H1 (cell line): ENCODE results near the gene ZNF184. TPM values are rescaled to one million over a fixed set of nuclear protein-coding genes. Genes with fewer than 3 reads are reported as not detected.

Source experiments
- CTCF ChIA-PET: fragments of 300-600 bp; sonication (Branson Sonifier 250); formaldehyde crosslinking; loops from one replicate; lab custom pipeline; 2021; ENCODE audit not compliant: partially characterized antibody; lab: Charles Lee
- POLR2A ChIA-PET: fragments of 300-600 bp; sonication (Branson Sonifier 250); formaldehyde crosslinking; loops from one replicate; lab custom pipeline; 2021; ENCODE audit warnings: inconsistent platforms; ENCODE audit not compliant: partially characterized antibody; lab: Charles Lee
- DNase-seq, 2 experiments: peaks; one replicate each; pipeline versions ENCODE4 v3.0.0 to v3.0.0-alpha.2; 2010 to 2022; ENCODE audit warnings: low spot score in 2 of 2, low read depth in 1 of 2, mixed read lengths in 1 of 2
- FAIRE-seq: peaks from 2 replicates; lab custom pipeline; 2011; peaks lifted over from hg19 to GRCh38; lab: Jason Lieb, UNC
- H2AFZ ChIP-seq: 2 replicates; pipeline ENCODE4 v1.8.1; 2012; ENCODE audit warnings: low read length, inconsistent platforms
- H2AK5ac ChIP-seq: 2 replicates; pipeline ENCODE4 v1.6.1; 2013; ENCODE audit warnings: low read depth, low read length
- H2BK120ac ChIP-seq: replicated peaks from 2 replicates; pipeline ENCODE3; 2013; ENCODE audit warnings: low read depth, low read length, inconsistent platforms
- H2BK12ac ChIP-seq: 2 replicates; pipeline ENCODE4 v1.6.1; 2013; ENCODE audit warnings: low read depth, low read length
- H2BK15ac ChIP-seq: 2 replicates; pipeline ENCODE4 v1.6.1; 2013; ENCODE audit warnings: low read length
- H2BK20ac ChIP-seq: 2 replicates; pipeline ENCODE4 v1.6.1; 2013; ENCODE audit warnings: low read length
- H2BK5ac ChIP-seq: 2 replicates; pipeline ENCODE4 v1.6.1; 2013; ENCODE audit warnings: low read depth, low read length
- H3K14ac ChIP-seq: 2 replicates; pipeline ENCODE4 v1.6.1; 2013; ENCODE audit warnings: inconsistent platforms; ENCODE audit not compliant: insufficient read length
- H3K18ac ChIP-seq: 2 replicates; pipeline ENCODE4 v1.6.1; 2013; ENCODE audit warnings: low read length; ENCODE audit errors: extremely low read depth
- H3K23ac ChIP-seq: 2 replicates; pipeline ENCODE4 v1.6.1; 2013; ENCODE audit warnings: inconsistent platforms; ENCODE audit not compliant: insufficient read length
- H3K23me2 ChIP-seq: 2 replicates; pipeline ENCODE4 v1.6.1; 2013; ENCODE audit warnings: low read depth, low read length
- H3K27ac ChIP-seq: 2 replicates; pipeline ENCODE4 v1.6.1; 2011; ENCODE audit warnings: low read depth, low read length, inconsistent platforms
- H3K27me3 ChIP-seq, 4 experiments: replicated peaks in 1 of 4; 1 replicate in 1 of 4; 2 replicates in 3 of 4; pipeline versions ENCODE4 v1.6.1 to v1.8.1; 2011 to 2013; ENCODE audit warnings: low read length in 3 of 4, mild to moderate bottlenecking in 3 of 4, inconsistent platforms in 2 of 4, mixed read lengths in 2 of 4, moderate library complexity in 1 of 4; ENCODE audit not compliant: control insufficient read depth in 3 of 4, insufficient read depth in 3 of 4; ENCODE audit errors: extremely low read depth in 1 of 4
- H3K36me3 ChIP-seq, 4 experiments: 2 replicates each; pipeline versions ENCODE4 v1.6.1 to v1.8.1; 2011 to 2013; ENCODE audit warnings: mild to moderate bottlenecking in 4 of 4, low read length in 3 of 4, moderate library complexity in 2 of 4, control low read depth in 1 of 4, inconsistent platforms in 1 of 4; ENCODE audit not compliant: insufficient read depth in 4 of 4, control insufficient read depth in 2 of 4
- H3K4ac ChIP-seq: replicated peaks from 2 replicates; pipeline ENCODE3; 2013; ENCODE audit warnings: low read length, low read depth, mixed read lengths, inconsistent platforms; ENCODE audit not compliant: insufficient read length
- H3K4me1 ChIP-seq, 4 experiments: replicated peaks in 1 of 4; 1 replicate in 1 of 4; 2 replicates in 3 of 4; pipeline versions ENCODE4 v1.6.1 to v1.8.1; 2011 to 2013; ENCODE audit warnings: low read length in 3 of 4, inconsistent platforms in 2 of 4, mixed read lengths in 1 of 4; ENCODE audit not compliant: insufficient read depth in 4 of 4, control insufficient read depth in 3 of 4
- H3K4me2 ChIP-seq, 2 experiments: 2 replicates each; pipeline versions ENCODE4 v1.6.1 to v1.8.1; 2011 to 2013; ENCODE audit warnings: low read depth in 2 of 2, low read length in 2 of 2, control low read depth in 1 of 2, inconsistent platforms in 1 of 2, mild to moderate bottlenecking in 1 of 2; ENCODE audit not compliant: insufficient read depth in 1 of 2
- H3K4me3 ChIP-seq, 4 experiments: fragments of 200-600, 300-600 bp in 1 of 4; sonication (generic), shearing (Covaris generic), sonication (Bioruptor Twin) in 1 of 4; 2 replicates each; pipeline versions ENCODE4 v1.5.1 to v1.8.1; 2011 to 2016; ENCODE audit warnings: low read length in 4 of 4, low read depth in 3 of 4, control low read depth in 2 of 4, inconsistent platforms in 2 of 4, mild to moderate bottlenecking in 2 of 4, mixed read lengths in 1 of 4, moderate library complexity in 1 of 4; ENCODE audit not compliant: insufficient read depth in 2 of 4; ENCODE audit errors: extremely low read depth in 1 of 4
- H3K56ac ChIP-seq: replicated peaks from 2 replicates; pipeline ENCODE3; 2013; ENCODE audit warnings: low read depth, mild to moderate bottlenecking, mixed read lengths, low read length, inconsistent platforms; ENCODE audit not compliant: insufficient read length
- H3K79me1 ChIP-seq: 2 replicates; pipeline ENCODE4 v1.6.1; 2013; ENCODE audit warnings: low read depth, low read length, control low read depth
- H3K79me2 ChIP-seq, 2 experiments: 2 replicates each; pipeline versions ENCODE4 v1.6.1 to v1.8.1; 2012 to 2013; ENCODE audit warnings: low read length in 2 of 2, mild to moderate bottlenecking in 2 of 2, inconsistent platforms in 1 of 2; ENCODE audit not compliant: insufficient read depth in 2 of 2, control insufficient read depth in 1 of 2
- H3K9ac ChIP-seq, 4 experiments: replicated peaks in 1 of 4; 1 replicate in 1 of 4; 2 replicates in 3 of 4; pipeline versions ENCODE4 v1.6.1 to v1.8.1; 2011 to 2013; ENCODE audit warnings: low read depth in 3 of 4, low read length in 3 of 4, control low read depth in 2 of 4, mild to moderate bottlenecking in 2 of 4, moderate library complexity in 2 of 4, inconsistent platforms in 1 of 4; ENCODE audit errors: extremely low read depth in 1 of 4
- H3K9me3 ChIP-seq, 2 experiments: 2 replicates each; pipeline versions ENCODE4 v1.6.1 to v1.8.1; 2012 to 2013; ENCODE audit warnings: mild to moderate bottlenecking in 2 of 2, moderate library complexity in 2 of 2, control low read depth in 1 of 2, inconsistent platforms in 1 of 2, low read depth in 1 of 2, low read length in 1 of 2, mixed read lengths in 1 of 2; ENCODE audit not compliant: insufficient read depth in 2 of 2
- H4K20me1 ChIP-seq, 2 experiments: replicated peaks in 1 of 2; 2 replicates each; pipeline versions ENCODE3 to v1.8.1; 2011 to 2013; ENCODE audit warnings: inconsistent platforms in 2 of 2, low read length in 2 of 2, mild to moderate bottlenecking in 1 of 2; ENCODE audit not compliant: insufficient read depth in 2 of 2, control insufficient read depth in 1 of 2
- H4K5ac ChIP-seq: 2 replicates; pipeline ENCODE4 v1.6.1; 2013; ENCODE audit warnings: low read length, low read depth, mixed read lengths, inconsistent platforms; ENCODE audit not compliant: insufficient read length
- H4K8ac ChIP-seq: 2 replicates; pipeline ENCODE4 v1.8.0; 2013; ENCODE audit warnings: mild to moderate bottlenecking, moderate library complexity, low read length, inconsistent platforms; ENCODE audit not compliant: insufficient read depth; ENCODE audit errors: extremely low read depth
- H4K91ac ChIP-seq: replicated peaks from 2 replicates; pipeline ENCODE3; 2013; ENCODE audit warnings: low read length, mixed read lengths, inconsistent platforms; ENCODE audit not compliant: insufficient read length
- CBX8 ChIP-seq: fragments of 300-800, 300-1000 bp; sonication (generic); IDR thresholded peaks from 2 replicates; pipeline ENCODE4 v1.7.1; 2016; ENCODE audit warnings: low read depth, low read length, borderline replicate concordance
- JUN ChIP-seq: IDR thresholded peaks from 2 replicates; pipeline ENCODE4 v1.6.1; 2011; ENCODE audit warnings: low read depth, mild to moderate bottlenecking, improper control_type of control experiment, low read length
- JUND ChIP-seq: IDR thresholded peaks from 2 replicates; pipeline ENCODE4 v1.6.1; 2011; ENCODE audit warnings: mild to moderate bottlenecking, improper control_type of control experiment, low read length
- RNF2 ChIP-seq: fragments of 200-900, 300-1000 bp; sonication (generic); IDR thresholded peaks from 2 replicates; pipeline ENCODE4 v1.7.1; 2016; ENCODE audit warnings: borderline replicate concordance, low read depth, mild to moderate bottlenecking, antibody characterized with exemption, low read length; ENCODE audit not compliant: poor library complexity, severe bottlenecking; ENCODE audit errors: missing control alignments
- SP1 ChIP-seq: IDR thresholded peaks from 2 replicates; pipeline ENCODE4 v1.6.1; 2011; ENCODE audit warnings: low read depth, low read length
- SRF ChIP-seq: IDR thresholded peaks from 2 replicates; pipeline ENCODE4 v1.6.1; 2011; ENCODE audit warnings: mild to moderate bottlenecking, low read depth, low read length, moderate library complexity
- WGBS, 2 experiments: shearing (Covaris generic) in 1 of 2; methylation state at CpG; one replicate each; pipeline versions ENCODE4 v1.1.6 to v1.1.7; 2013 to 2015; ENCODE audit warnings: low lambda C conversion rate in 2 of 2, mixed read lengths in 2 of 2, inconsistent platforms in 1 of 2, low coverage in 1 of 2, missing lambda C conversion rate in 1 of 2; ENCODE audit not compliant: insufficient replicate concordance in 2 of 2, insufficient coverage in 1 of 2, insufficient read length in 1 of 2; ENCODE audit errors: extremely low coverage in 1 of 2, missing lambda C conversion rate in 1 of 2; 5-methylcytosine and 5-hydroxymethylcytosine counted together
- polyA plus RNA-seq, 7 experiments: library from polyadenylated mRNA; depleted of rRNA in 3 of 7; stranded (reverse) in 5 of 7; unstranded in 2 of 7; fragments of >200 nt in 5 of 7; fragments of 200-250 nt in 2 of 7; gene quantifications; 1 replicate in 5 of 7; 2 replicates in 1 of 7; 4 replicates in 1 of 7; pipeline versions ENCODE4 v1.2.1 to v1.2.3, GENCODE V29; 2011 to 2013; ENCODE audit warnings: missing spikeins in 2 of 7, mixed read lengths in 2 of 7
- total RNA-seq: library from RNA; stranded (reverse); fragmentation: NEBNext Ultra II Directional; extraction: Animal tissue kit (Norgen Biotek cat#: 25700); gene quantifications from 2 replicates; pipeline ENCODE4 v1.2.1, GENCODE V29; 2021

ZNF184 gene
- total and polyA plus RNA-seq, 2 of the 8 experiments (the other 6 are each of a cell fraction or from before 2014, with no cell fraction given) = 1.9 to 12.3 TPM

GRCh38 chr6:27406085-27406484, 66.8 kb downstream of the ZNF184 start:
- WGBS, 2 experiments = 91% methylated on average over 3 of the region's 3 CpGs; no CpG with 5 or more reads in 1 of the 2 experiments
- FAIRE-seq = no peak
- H3K79me2 ChIP-seq = no peaks in the 10 kb centered on the region

More at GRCh38 chr6:27406085-27406484, 66.8 kb downstream of the ZNF184 start:
- Histone ChIP-seq H3K4ac (no peak overlapping the region), H3K4me1 (no peaks in the 10 kb centered on the region), H3K4me3 (no peak overlapping the region), H4K8ac (no peak overlapping the region), H3K23me2 (no peaks in the 10 kb centered on the region), H3K56ac (no peak overlapping the region), H3K36me3 (peaks cover 2 to 12% (median 7%) of the 10 kb centered on the region in 4 experiments; a peak in 6 of 8 replicates), H2AK5ac (no peak overlapping the region), H2BK15ac (no peak overlapping the region), H2AFZ (no peak overlapping the region), H3K14ac (no peak overlapping the region), H3K4me2 (no peak overlapping the region), H3K79me1 (no peaks in the 10 kb centered on the region), H3K23ac (no peak overlapping the region), H3K27ac (no peak overlapping the region), H2BK120ac (no peak overlapping the region), H2BK5ac (no peak overlapping the region), H3K9ac (no peak overlapping the region), H3K9me3 (peaks cover 13 to 19% of the 10 kb centered on the region in 2 experiments), H2BK12ac (no peak overlapping the region), H3K27me3 (no peaks in the 10 kb centered on the region), H4K5ac (no peak overlapping the region), H4K20me1 (no peaks in the 10 kb centered on the region), H4K91ac (no peak overlapping the region), H3K18ac (no peak overlapping the region), H2BK20ac (no peak overlapping the region)
- POLR2A ChIA-PET = no interaction called here
- CTCF ChIA-PET = interaction anchor here (1.2 kb wide), 1 partner anchor 94 kb away, joined by 3 read pairs; no protein-coding TSS in a partner anchor
- no peak for TF ChIP-seq RNF2
- no peak for TF ChIP-seq SRF
- TF ChIP-seq JUN = no peak
- no peak for TF ChIP-seq SP1
- TF ChIP-seq CBX8 = no peak
- no peak for TF ChIP-seq JUND
- DNase-seq = no peak
